Activated CD4-positive, alpha-beta T cell treated with anti-CD3 and anti-CD28 coated beads, Interleukin-10, Interleukin-2, amounts not matched to agents 100 ng/mL and 50 ng/mL, durations not matched to agents 16 hours and 8 hours (primary cell): ENCODE measurements around the gene RFFL.
"Not testable (repeated sequence)": the region's sequence is repeated elsewhere in the genome, so short reads cannot be mapped to it uniquely, and the experiment has no call there.

Experiments
- DNase-seq: peaks from one replicate; pipeline ENCODE4 v3.0.0-alpha.2; 2020

The RFFL gene

DNA sequence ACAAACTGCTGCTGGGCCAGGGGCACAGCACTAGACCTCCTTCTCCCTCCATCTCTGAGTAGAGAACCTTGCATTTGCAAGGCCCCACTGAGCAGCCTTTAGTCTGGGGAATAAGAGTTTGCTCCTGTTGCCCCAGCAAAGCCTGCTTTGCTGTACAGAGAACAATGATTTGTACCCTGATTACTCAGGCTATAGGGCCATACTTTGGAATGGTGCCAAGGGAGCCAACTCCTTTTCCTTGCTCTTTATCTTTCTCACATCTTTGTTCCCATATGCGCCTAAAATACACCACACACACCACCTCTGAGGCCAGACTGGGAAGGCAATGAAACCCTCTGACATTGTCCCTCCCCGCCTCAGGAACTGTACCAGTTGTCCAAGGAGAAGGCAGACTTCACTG lies 62.0 kb downstream of the RFFL start:
- DNase-seq, result no peak

DNA sequence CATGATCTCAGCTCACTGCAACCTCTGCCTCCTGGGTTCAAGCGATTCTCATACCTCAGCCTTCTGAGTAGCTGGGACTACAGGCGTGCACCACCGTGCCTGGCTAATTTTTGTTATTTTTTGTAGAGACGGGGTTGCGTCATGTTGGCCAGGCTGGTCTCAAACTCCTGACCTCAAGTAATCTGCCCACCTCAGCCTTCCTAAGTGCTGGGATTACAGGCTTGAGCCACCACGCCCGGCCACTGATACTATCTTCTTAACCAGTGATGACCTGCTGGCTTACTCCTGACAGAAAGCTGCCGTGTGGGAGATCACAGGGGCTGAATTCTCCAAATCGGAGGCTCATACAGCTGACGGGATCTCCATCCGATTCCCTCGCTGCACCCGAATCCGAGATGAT lies 62.5 kb downstream of the RFFL start:
- DNase-seq, result not testable (repeated sequence)

DNA sequence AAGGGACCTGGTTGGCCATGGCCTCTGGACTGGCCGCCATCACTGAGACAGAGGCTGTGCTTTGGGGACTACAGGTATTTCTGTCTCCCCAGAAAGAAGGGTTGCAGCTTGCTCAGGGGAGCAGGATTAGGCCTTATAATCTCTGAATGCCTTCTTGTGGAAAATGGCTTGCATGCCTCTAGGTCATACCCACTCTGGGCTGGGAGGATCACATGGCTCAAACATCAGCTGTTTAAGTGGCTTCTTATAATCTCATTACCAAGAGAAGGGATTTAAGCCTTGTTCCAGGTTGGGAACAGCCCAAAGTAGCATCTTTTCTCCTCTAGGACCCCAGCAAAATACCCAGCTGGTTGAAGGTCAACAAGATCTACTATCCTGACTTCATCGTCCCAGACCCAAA lies 64.1 kb downstream of the RFFL start:
- no peak for DNase-seq

DNA sequence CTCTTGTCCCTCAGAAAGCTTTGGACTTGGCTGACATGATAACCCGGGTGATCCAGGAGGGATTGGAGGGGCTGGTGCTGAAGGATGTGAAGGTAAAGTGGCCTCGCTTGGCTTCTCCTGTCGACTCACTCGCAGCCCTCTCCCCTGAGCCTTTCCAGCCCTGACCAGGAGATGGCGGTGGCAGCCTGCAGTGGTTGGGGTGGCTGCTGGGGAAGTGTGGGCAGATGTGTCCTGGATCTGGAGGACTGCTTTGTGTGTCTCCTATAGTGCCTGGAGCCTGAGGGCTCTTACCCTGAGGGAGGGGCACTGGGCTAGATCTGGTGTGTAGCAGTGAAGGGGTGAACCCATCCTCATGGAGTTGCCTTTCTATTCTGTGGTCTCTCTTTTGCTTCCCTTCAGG lies 65.3 kb downstream of the RFFL start:
- DNase-seq, result peak; percentile 87

DNA sequence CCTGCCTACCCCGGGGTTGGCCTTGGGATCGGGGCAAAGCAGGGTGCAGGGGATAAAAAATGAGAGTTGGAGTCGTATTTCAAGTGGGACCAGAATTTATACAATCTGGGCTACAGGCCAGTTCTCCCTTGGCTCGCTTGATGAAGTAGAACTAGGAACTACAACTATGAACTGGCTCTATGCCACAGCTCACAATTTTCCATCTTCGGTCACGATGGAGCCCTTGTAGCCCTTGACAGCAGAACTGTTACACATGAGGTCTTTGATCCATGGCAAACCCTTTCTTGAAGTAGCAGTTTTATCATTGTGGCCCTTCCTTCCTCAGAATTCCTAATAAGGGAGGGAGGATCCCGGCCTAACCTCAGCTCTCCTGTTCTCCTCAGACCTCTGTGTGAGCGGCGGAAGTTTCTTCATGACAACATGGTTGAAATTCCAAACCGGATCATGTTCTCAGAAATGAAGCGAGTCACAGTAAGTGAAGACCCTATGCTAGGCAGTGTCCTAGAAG lies 66.1 kb downstream of the RFFL start:
- no peak for DNase-seq

DNA sequence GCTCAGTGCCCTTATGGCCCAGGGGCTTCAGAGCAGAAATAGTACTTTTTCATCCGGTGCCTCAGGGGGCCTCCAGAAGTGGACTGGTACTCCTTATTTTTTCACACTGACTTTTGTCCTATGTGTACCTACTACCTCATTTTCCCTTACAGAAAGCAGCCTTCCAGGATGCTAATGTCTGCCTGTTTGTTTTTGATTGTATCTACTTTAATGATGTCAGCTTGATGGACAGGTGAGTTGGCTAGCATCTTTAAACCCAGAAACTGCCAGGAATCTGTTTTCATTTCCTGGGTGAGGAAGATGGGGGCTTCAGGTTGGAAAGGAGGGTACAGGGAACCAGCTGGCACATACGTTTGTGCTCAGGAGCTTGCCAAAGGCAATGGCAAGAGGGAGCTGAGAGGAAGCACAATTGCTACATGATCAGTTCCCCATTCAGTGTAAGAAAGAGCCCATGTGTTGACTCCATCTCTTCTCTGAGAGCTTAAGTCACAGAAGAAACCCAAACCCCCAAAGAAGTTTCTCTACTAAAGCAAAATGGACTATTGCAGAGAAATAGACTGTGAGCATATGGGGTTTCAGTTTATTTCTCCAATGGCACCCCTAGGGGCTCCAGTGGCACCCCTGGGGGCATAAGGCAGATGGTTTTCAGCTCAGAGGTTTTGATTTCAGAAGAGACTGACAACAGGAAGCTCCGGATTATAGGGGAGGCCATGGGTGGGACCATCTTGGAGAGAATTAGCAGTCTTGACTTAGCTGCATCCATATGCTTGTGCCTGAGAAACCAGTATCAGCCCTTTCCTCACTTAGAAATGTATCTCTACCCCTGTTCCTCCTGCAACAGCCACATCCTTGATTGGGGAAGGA lies 66.9 kb downstream of the RFFL start:
- no peak for DNase-seq

DNA sequence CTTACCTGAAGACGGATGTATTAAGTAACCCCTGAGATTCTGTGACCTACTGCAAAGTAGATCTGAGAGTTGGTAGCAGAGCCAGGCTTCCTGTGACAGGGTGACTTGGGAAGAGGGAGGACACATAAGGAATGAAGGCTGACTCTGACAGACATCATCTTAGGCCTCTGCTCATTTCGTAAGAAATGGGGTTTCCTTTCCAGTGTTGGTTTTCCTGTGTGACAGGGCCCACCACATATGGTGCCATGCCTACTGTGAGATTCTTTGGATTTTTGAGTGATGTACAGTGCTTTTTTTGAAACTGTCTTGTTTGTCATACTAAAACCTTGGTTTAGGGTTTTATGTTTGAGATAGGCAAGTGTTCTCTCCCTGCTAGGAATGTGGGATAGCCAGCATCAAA lies 70.5 kb downstream of the RFFL start:
- no peak for DNase-seq

DNA sequence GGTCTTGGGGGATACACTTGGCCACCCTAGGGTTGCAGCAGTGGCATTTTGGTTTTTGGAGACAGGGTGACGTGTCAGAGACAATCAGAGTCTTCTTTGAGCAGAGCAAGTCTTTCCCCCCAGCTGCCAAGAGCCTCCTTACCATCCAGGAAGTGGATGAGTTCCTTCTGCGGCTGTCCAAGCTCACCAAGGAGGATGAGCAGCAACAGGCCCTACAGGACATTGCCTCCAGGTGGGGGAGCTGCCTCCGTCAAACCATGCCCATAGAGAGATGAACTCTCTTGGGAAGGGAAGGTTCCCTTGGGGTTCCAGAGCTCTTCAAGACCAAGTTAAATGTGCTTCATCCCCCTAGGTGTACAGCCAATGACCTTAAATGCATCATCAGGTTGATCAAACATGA lies 71.9 kb downstream of the RFFL start:
- no peak for DNase-seq

DNA sequence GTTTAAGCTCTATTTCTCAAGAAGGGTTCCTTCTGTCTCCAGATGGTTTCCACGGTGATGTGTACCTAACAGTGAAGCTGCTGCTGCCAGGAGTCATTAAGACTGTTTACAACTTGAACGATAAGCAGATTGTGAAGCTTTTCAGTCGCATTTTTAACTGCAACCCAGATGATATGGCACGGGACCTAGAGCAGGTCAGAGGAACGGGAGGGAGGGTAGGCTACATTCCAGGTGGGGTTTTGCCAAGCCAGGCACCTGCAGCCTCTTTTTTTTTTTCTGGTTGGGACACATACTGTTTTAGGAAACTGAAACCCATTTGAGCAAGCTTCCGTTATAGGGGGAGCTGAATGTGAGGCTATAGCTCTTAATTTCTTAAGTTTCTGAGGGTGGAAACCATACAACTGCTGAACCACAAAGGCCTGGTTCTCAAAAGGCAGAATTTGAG lies 72.6 kb downstream of the RFFL start:
- DNase-seq, result no peak

DNA sequence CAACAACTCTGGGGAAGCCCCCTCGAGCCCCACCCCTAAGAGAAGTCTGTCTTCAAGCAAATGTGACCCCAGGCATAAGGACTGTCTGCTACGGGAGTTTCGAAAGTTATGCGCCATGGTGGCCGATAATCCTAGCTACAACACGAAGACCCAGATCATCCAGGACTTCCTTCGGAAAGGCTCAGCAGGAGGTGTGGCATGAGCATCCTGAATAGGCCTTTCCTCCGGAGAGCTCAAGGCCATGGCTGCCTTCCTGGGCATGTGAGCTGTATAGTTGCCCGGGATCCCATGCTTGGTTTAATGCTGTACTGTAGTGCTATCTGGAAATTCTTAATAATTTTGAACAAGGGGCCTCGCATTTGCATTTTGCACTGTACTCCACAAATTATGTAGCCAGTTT lies 74.0 kb downstream of the RFFL start:
- DNase-seq, result no peak

DNA sequence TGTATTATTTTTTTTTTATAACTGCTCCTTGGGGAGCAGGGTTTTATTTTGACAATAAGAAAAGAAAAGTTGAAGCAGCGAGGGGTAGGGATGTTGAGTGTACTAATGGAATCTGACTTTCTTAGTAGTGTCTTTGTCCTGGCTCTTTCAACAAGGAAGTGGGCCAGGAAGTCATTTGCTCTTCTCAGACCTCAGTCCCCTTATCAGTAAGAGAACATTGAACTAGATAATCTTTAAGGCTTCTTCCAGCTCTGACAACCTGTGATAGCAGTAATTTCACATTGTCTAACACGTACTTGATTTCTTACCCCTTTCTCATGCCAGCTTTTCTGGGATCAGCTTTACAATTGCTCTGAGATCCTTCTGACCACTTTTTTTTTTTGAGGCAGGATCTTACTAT lies 74.9 kb downstream of the RFFL start:
- no peak for DNase-seq

DNA sequence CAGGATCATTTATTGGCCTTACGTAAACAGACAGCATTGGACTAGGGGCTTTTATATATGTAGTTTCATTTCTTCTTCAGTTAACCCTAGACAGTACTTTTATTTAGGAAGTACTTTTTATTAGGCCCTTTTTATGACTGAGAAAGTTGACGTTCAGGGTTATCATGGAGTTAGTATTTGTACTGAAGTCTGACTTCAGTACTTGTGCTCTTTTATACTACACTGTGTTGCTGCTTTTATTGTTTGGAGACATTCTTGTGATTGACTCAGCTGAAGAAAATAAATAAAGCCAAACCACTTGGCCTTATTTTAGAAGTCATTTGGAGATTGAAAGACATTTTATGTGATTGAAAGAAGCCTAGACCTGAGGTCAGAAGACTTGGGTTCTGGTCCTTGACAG lies 76.3 kb downstream of the RFFL start:
- DNase-seq, result no peak

DNA sequence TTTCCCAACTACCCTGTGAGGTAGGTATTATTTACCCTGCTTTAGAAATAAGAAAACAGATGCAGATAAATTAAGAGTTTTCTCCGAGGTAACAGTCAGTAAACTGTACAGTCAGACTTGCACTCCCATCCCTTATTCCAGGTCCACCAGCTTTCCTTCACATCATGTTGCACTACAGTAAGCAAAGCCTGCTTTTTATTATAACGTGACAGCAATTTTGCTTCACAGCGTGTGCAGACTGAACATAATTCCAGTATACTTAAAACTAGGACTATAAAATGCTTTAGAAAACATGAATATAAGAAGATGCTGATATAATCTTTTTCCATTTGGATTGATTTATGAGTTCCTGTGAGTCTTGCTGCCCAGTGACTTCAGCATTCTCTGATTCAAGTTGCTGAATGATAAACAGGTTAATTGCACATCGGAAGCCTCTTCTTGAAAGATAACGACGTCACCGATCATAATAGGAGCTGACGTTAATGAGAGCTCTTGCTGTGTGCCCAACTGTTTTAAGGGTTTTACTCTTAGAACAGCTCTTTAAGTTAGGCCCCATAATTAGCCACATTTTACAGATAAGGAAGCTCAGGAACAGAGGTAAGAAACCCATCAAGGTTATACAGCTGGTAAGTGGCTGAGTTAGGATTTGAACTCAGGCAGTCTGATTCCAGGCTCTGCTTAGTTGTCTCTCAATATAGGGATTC lies 81.8 kb downstream of the RFFL start:
- no peak for DNase-seq

DNA sequence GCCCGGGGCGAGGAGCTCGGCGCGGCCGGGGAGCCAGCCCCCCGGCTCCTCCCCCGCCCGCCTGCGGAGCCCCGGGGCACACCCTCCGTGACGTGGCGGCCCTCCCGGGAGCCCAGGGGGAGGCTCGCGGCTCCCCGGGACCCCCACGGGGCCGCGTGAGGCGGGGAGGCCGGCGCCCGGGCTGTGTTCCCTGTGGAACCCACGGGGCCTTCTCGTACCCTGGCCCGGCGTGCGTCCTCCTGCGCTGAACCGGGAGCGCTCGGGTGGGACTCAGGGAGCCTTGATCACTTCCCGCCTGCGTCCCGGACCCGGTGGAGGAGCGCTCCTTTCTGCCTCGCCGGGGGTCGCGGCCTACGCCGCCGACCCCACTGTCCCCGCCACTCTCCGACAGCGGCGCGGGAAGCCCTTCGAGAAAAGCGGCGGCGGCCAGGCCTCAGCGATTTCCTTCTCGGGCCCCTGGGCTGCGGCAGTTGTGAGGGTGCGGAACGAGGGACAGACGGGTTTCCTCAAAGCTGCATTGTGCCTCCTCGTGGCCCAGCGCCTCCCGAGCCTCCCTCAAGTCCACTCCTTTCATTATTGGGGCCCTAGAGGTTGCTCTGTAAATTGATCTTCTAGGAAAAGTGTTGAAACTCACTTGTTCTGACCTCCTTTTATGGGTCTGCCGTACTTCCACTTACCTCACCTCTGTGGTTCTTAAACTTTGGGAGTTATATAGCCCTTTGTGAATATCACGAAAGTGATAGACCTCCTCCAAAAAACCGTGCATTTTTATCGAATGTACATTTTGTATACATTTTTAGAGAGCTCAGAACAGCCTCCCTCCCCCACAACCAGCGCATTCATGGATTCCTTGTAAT lies 82.6 kb downstream of the RFFL start:
- peak; percentile 79 for DNase-seq

DNA sequence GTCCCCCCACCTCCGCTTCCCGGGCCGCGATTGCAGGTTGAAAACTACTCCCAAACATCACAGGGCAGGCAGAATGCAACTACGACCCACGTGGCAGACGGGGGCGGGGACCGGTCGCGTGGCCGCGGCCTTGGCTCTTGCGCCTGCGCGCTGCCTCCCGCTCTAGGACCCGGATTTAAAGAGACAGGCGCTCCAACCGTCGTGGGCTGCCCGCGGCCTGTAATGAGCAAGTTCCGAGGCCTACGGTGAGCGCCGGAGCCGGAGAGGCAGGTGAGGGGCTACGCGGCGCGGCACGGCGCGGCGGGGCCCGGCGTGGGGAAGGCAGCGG lies 83.2 kb downstream of the RFFL start, which contains the start of gene LIG3:
TSS of gene LIG3 (plus strand) at position 160 of the 328 bp plus-strand sequence. CDS start 2,494 bp downstream, outside the sequence.
- DNase-seq, result peak; percentile 97

DNA sequence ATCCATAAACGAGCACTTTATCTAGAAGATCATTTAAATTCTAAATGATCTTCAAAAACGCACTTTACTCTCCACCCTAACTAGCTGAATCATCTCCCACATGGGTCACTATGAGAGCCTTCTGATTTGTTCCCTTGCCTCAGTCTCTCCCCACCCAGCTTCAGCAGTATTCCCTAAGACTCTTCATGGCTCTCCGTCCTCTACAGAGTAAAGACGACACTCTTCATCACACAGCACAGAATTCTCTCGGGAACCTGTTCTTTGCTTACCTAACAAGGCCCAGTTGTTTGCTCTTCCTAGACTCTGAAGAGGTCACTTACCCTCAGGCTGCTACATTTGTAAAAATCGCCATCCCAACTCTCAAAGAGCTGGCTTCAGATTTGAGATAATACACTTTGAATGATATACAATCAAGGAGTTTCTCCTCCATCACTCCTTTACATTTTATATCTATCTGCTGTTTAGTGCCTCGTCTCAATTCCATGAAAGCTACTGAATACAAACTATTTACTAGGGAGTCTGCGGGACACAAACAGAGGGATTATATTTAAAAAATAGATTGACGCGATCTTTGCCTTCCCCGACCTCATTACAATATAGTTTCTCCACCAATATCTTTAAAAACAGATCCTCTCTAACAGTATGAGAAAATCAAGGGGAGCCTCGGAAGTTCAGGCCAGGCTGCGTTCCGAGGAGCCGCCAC lies 83.7 kb downstream of the RFFL start:
- no peak for DNase-seq

DNA sequence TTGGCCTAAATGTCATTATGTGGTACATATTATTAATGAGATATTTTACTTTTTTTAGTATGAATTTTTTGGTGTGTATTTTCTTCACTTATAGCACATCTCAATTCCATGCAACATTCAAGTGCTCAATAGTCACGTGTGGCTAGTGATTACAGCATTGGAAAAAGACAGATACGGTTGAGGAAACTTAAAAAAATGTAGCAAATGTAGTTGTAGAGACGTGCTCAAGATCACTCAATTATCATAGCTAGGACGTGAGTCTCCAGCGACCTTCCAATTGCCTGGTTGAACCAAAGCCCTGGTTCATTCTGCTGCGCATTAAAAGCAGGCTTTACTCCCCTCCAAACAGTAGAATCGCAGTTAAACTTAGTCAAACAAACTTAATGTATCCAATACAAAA lies 84.4 kb downstream of the RFFL start:
- DNase-seq, result no peak

DNA sequence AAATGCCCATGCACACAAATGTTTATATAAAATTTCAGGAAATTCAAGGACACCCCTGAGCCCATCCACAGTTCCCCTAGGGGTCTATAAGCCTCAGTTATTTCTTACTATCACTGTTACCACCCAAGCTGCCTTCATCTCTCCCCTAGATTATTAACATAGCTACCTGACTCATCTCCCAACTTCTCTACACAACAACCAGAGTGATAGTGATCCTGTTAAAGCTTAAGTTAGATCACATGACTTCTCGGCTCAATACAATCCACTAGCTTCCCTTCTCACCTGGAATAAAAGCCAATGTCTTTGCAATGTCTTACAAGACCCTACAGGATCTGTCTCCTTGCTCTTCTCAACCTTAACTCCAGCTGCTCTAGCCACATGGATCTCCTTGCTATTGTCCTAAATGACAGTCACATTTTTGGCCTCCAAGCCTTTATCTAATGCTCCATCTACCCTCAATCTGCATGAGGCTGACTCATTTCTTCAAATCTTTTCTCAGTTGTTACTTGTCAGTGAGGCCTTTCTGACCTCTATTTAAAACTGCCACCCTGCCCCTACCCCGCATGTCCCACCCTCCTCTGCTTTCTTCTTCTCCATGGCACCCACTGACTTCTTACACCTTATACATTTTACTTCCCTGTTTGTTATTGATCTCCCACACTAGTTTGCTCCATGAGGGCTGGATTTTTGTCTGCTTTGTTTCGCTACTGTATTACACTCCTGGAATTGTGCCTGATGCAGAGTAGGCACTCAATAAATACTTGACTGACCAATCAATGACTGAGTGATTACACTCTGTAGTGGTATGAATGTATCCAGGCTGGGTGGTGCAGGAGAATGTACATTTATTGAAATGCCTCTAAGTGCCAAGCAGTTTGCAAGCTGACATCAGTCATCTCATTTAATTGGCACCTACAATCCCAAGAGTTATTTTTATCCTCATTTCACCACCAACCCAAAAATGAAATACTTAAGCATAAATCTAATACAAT lies 88.4 kb downstream of the RFFL start:
- peak; percentile 81 for DNase-seq

DNA sequence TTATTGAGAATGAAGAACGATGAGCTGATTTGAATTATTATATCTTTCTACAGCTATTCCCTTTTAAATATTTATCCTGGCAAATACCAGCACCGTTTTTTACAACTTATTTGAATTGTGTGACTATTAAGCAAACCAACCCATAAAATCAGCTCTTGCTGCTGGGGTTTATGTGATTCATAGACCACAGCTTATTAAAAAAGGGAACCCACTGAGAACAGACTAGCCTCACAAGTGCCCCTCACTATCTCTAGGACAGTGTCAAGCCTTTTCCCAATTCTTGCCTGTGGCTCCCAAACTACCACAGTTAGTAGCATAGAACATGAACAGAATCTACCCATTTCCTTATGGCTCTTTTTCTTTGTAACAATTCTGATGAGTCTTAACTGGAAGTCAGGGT lies 89.3 kb downstream of the RFFL start:
- DNase-seq, result peak; percentile 60

DNA sequence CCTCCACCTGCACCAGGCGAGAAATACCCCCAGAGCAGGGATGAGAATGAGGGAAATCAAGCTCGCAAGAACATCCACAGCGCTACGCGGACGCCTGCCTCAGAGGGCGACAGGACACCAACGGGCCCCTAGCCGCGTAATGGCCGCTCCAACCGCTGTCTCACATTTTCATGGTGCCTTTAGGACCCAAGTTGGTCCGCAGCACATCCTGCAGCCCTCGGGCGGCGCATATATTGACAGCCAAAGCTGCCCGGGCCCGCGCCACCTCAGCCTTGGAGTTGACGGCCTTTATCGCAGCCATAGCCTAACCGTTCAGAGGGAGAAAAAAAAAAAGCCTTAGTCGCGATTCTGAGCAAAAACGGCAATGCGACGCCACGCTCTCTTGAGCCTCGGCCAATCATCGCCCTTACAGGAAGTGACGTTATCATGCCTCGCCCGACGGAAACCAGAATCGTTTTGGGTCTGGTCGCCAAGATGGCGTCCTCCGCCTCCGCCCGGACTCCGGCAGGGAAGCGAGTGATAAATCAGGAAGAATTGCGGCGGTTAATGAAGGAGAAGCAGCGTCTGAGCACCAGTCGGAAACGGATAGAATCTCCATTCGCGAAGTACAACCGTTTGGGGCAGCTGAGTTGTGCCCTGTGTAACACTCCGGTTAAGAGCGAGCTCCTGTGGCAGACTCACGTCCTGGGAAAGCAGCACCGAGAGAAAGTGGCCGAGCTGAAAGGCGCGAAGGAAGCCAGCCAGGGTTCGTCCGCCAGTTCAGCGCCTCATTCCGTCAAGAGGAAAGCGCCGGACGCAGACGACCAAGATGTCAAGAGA lies 102.2 kb downstream of the RFFL start, which contains the start of the genes CCT6B and ZNF830:
TSS of gene CCT6B (minus strand) at position 368 of the 819 bp plus-strand sequence. CDS start at position 301, 67 bp downstream.
TSS of gene ZNF830 (plus strand) at position 448 of the 819 bp plus-strand sequence. CDS start at position 475, 27 bp downstream.
- DNase-seq, result peak; percentile 94
